PC-3 (cell line): ENCODE data around the gene FAM47B. TPM values are rescaled to one million over a fixed set of nuclear protein-coding genes. Genes with fewer than 3 reads are reported as not detected.

Experiments
- ATAC-seq: fragments of 200-7000 bp; cut with Tn5 transposase; 2 replicates; pipeline ENCODE4 v1.9.1; 2020; ENCODE audit warnings: mild to moderate bottlenecking, moderate library complexity
- BruUV-seq: library from RNA; stranded (reverse); fragments of 400-500 nt; replicated peaks from 2 replicates; lab custom pipeline; 2021; lab: Mats Ljungman, UMichigan
- CTCF ChIA-PET: fragments of 300-600 bp; sonication (Branson Sonifier 250); formaldehyde crosslinking; loops from one replicate; lab custom pipeline; 2022; ENCODE audit warnings: antibody characterized with exemption; lab: Charles Lee
- POLR2A ChIA-PET: fragments of 300-600 bp; sonication (Branson Sonifier 250); formaldehyde crosslinking; loops from one replicate; lab custom pipeline; 2022; ENCODE audit warnings: antibody characterized with exemption; ENCODE audit not compliant: unreplicated experiment; lab: Charles Lee
- DNase-seq: peaks from one replicate; pipeline ENCODE4 v3.0.0-alpha.2; 2015
- H2AFZ ChIP-seq: fragments of 300-600 bp; sonication (generic); 2 replicates; pipeline ENCODE4 v1.6.0; 2016; ENCODE audit warnings: antibody characterized with exemption, low read length
- H3F3A ChIP-seq: fragments of 300-600 bp; sonication (generic); one replicate; pipeline ENCODE4 v1.6.0; 2017; ENCODE audit warnings: antibody characterized with exemption, low read length, control low read depth, mild to moderate bottlenecking; ENCODE audit not compliant: unreplicated experiment
- H3K27ac ChIP-seq: fragments of 300-600 bp; sonication (generic); 2 replicates; pipeline ENCODE4 v1.5.1; 2016; ENCODE audit warnings: mild to moderate bottlenecking, low read length
- H3K27me3 ChIP-seq: fragments of 300-600 bp; sonication (generic); 2 replicates; pipeline ENCODE4 v1.6.1; 2016; ENCODE audit warnings: low read length, mixed read lengths
- H3K36me3 ChIP-seq: fragments of 300-600 bp; sonication (generic); 2 replicates; pipeline ENCODE4 v1.6.1; 2016; ENCODE audit warnings: low read depth, mixed run types, low read length, mixed read lengths
- H3K4me1 ChIP-seq: fragments of 300-600 bp; sonication (generic); 2 replicates; pipeline ENCODE4 v1.5.1; 2016; ENCODE audit warnings: low read length; ENCODE audit not compliant: insufficient read depth
- H3K4me2 ChIP-seq: fragments of 300-600 bp; sonication (generic); 2 replicates; pipeline ENCODE4 v1.6.0; 2016; ENCODE audit warnings: low read length
- H3K4me3 ChIP-seq: fragments of 300-600 bp; sonication (generic); 2 replicates; pipeline ENCODE4 v1.5.1; 2016; ENCODE audit warnings: mild to moderate bottlenecking, low read length, mixed read lengths
- H3K79me2 ChIP-seq: fragments of 300-600 bp; sonication (generic); 2 replicates; pipeline ENCODE4 v1.6.1; 2017; ENCODE audit warnings: low read length, mixed read lengths
- H3K9ac ChIP-seq: fragments of 300-600 bp; sonication (generic); 2 replicates; pipeline ENCODE4 v1.6.0; 2016; ENCODE audit warnings: mild to moderate bottlenecking, low read length
- H3K9me2 ChIP-seq: fragments of 300-600 bp; sonication (generic); replicated peaks from 2 replicates; pipeline ENCODE4 v1.6.1; 2016; ENCODE audit warnings: mixed run types, low read length, mixed read lengths
- H3K9me3 ChIP-seq: fragments of 300-600 bp; sonication (generic); 2 replicates; pipeline ENCODE4 v1.6.1; 2016; ENCODE audit warnings: low read length, mixed read lengths
- H4K20me1 ChIP-seq: fragments of 300-600 bp; sonication (generic); 2 replicates; pipeline ENCODE4 v1.6.1; 2016; ENCODE audit warnings: low read length, mixed read lengths
- EZH2 ChIP-seq: fragments of 300-600 bp; sonication (generic); IDR thresholded peaks from one replicate; pipeline ENCODE4 v1.6.1; 2017; ENCODE audit warnings: antibody characterized with exemption, mild to moderate bottlenecking, low read length; ENCODE audit not compliant: unreplicated experiment
- EZH2phosphoT487 ChIP-seq: fragments of 300-600 bp; sonication (generic); IDR thresholded peaks from 2 replicates; pipeline ENCODE4 v1.6.1; 2018; ENCODE audit warnings: mild to moderate bottlenecking, antibody characterized with exemption, low read length, borderline replicate concordance
- intact Hi-C: fragments of 100-400 bp; cut with micrococcal nuclease; formaldehyde crosslinking; loops from 2 replicates; pipeline ENCODE4 v1.9.0; 2023
- total RNA-seq: library from RNA; depleted of rRNA; stranded (reverse); fragments of >200 nt; gene quantifications from 2 replicates; pipeline ENCODE4 v1.2.3, GENCODE V29; 2014
- TF ChIP-seq, protein P1 (sequence below): fragments of 300-600 bp; sonication (generic); conservative IDR thresholded peaks from 2 replicates; pipeline ENCODE4 v1.5.1; 2017; ENCODE audit warnings: antibody characterized with exemption, low read depth, mild to moderate bottlenecking, low read length

Gene FAM47B
- total RNA-seq, 1 experiment from 2014 or later, result not detected

DNA sequence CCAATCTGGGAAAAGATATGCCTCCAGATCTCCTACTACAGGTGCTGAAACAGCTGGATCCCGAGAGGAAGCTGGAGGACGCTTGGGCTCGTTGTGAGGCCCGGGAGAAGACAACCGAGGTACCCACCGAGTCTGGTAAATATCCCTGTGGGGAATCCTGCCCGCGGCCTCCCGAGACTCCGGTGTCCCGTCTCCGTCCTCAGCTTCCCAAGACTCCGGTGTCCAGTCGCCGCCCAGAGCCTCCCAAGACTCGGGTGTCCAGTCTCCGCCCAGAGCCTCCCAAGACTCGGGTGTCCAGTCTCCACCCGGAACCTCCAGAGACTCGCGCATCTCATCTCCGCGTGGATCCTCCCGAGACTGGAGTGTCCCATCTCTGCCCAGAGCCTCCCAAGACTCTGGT lies 639 bp downstream of the FAM47B start:
- Histone ChIP-seq H3K9ac (no peak overlapping the region), H3K27ac (no peak overlapping the region), H3K36me3 (no peaks in the 10 kb centered on the region), H3K9me2 (no peaks in the 10 kb centered on the region), H2AFZ (no peak overlapping the region), H3F3A (no peaks in the 10 kb centered on the region), H3K4me3 (no peak overlapping the region), H3K9me3 (no peaks in the 10 kb centered on the region), H3K79me2 (no peaks in the 10 kb centered on the region), H3K4me1 (no peaks in the 10 kb centered on the region), H4K20me1 (no peaks in the 10 kb centered on the region), H3K4me2 (no peak overlapping the region), H3K27me3 (no peaks in the 10 kb centered on the region)
- ATAC-seq, result no peak
- intact Hi-C loops, result no loop called here
- TF ChIP-seq, protein P1, sequence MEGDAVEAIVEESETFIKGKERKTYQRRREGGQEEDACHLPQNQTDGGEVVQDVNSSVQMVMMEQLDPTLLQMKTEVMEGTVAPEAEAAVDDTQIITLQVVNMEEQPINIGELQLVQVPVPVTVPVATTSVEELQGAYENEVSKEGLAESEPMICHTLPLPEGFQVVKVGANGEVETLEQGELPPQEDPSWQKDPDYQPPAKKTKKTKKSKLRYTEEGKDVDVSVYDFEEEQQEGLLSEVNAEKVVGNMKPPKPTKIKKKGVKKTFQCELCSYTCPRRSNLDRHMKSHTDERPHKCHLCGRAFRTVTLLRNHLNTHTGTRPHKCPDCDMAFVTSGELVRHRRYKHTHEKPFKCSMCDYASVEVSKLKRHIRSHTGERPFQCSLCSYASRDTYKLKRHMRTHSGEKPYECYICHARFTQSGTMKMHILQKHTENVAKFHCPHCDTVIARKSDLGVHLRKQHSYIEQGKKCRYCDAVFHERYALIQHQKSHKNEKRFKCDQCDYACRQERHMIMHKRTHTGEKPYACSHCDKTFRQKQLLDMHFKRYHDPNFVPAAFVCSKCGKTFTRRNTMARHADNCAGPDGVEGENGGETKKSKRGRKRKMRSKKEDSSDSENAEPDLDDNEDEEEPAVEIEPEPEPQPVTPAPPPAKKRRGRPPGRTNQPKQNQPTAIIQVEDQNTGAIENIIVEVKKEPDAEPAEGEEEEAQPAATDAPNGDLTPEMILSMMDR, result no peak
- TF ChIP-seq EZH2phosphoT487 (no peak), EZH2 (no peak)
- ChIA-PET POLR2A (no interaction called here), CTCF (no interaction called here)
- DNase-seq, result no peak
- no TSS peak for BruUV-seq

DNA sequence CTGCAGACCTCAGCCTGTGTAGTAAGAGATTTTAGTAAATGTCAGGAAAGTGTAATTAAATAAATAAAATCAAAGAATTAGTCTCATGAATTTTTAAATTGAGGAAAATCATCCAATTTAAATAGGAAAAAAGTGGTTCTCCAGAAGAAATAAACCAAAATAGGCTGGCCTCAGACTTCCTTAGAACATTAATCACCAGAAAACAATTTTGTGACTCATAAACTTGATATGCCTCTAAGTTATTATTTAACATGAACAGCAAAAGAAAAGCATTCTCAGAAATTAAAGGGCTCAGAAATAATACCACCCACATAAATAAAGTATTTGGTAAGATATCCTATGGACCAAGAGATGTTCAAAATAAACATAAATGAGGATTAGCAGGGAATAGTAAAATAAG lies 14.3 kb downstream of the FAM47B start:
- POLR2A ChIA-PET, result interaction anchor here (0.6 kb wide), 1 partner anchor 63 kb away, joined by 3 read pairs; no protein-coding TSS in a partner anchor
- no peak overlapping the region for H2AFZ ChIP-seq
- no peaks in the 10 kb centered on the region for H3K79me2 ChIP-seq
- H3F3A ChIP-seq, result no peaks in the 10 kb centered on the region
- ATAC-seq, result peak; percentile 72
- no peaks in the 10 kb centered on the region for H3K9me3 ChIP-seq
- H3K4me2 ChIP-seq, result peak overlapping the region; percentile 65
- H3K4me1 ChIP-seq, result peaks cover 18% of the 10 kb centered on the region
- peak; percentile 67 for DNase-seq
- no peaks in the 10 kb centered on the region for H4K20me1 ChIP-seq
- BruUV-seq, result no TSS peak
- H3K9me2 ChIP-seq, result no peaks in the 10 kb centered on the region
- CTCF ChIA-PET, result no interaction called here
- no peaks in the 10 kb centered on the region for H3K36me3 ChIP-seq
- H3K27me3 ChIP-seq, result no peaks in the 10 kb centered on the region
- TF ChIP-seq, protein P1, result no peak
- TF ChIP-seq EZH2phosphoT487, result no peak
- no peak for TF ChIP-seq EZH2
- no peak overlapping the region for H3K9ac ChIP-seq
- no peak overlapping the region for H3K27ac ChIP-seq
- intact Hi-C loops, result no loop called here
- no peak overlapping the region for H3K4me3 ChIP-seq

DNA sequence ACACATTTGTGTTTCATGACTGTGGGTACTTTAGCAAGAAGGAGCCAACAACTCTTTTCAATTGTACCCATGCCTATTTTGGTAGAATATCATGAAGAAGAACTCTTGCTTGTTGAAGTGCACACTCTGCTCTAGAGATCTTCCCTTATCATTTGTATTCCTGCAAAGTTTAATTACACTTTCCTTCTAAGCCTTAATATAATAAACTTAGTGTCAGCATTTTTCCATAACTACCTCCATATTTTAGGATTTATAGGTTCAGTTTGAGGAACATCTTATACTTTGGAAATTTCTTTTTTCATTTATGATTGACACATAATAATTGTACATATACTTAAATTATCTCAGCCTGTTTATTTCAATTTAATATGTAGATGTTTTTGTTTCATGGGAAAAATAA lies 19.1 kb downstream of the FAM47B start:
- no peak for DNase-seq
- Histone ChIP-seq H3K9me2 (no peaks in the 10 kb centered on the region), H3K27ac (no peak overlapping the region), H3K9me3 (no peaks in the 10 kb centered on the region), H3K4me1 (peaks cover 13% of the 10 kb centered on the region), H2AFZ (no peak overlapping the region), H3K9ac (no peak overlapping the region), H4K20me1 (no peaks in the 10 kb centered on the region), H3K27me3 (no peaks in the 10 kb centered on the region), H3K4me3 (no peak overlapping the region), H3K4me2 (no peak overlapping the region), H3K79me2 (no peaks in the 10 kb centered on the region), H3F3A (no peaks in the 10 kb centered on the region), H3K36me3 (no peaks in the 10 kb centered on the region)
- ChIA-PET POLR2A (no interaction called here), CTCF (no interaction called here)
- no peak for ATAC-seq
- intact Hi-C loops, result no loop called here
- TF ChIP-seq EZH2phosphoT487 (no peak), EZH2 (no peak)
- TF ChIP-seq, protein P1, result no peak
- BruUV-seq, result no TSS peak
